HepG2 (cell line): ENCODE data around the gene BMF. TPM values are rescaled to one million over a fixed set of nuclear protein-coding genes. Genes with fewer than 3 reads are reported as not detected.

Experiments used
- ATAC-seq: fragments of 200-7000 bp; cut with Tn5 transposase; 3 replicates; pipeline ENCODE4 v1.9.1; 2020; ENCODE audit warnings: mild to moderate bottlenecking, moderate library complexity
- BruUV-seq: library from RNA; stranded (reverse); fragments of 400-500 nt; replicated peaks from 2 replicates; lab custom pipeline; 2021; lab: Mats Ljungman, UMichigan
- CTCF ChIA-PET: fragments of 300-600 bp; formaldehyde crosslinking; extraction: SDS; loops from one replicate; lab custom pipeline; 2021; ENCODE audit warnings: low total read pairs, inconsistent platforms, low intra/inter-chr PET ratio; lab: Yijun Ruan, JAX
- POLR2A ChIA-PET: fragments of 350-600 bp; sonication (Branson Sonifier 250); formaldehyde crosslinking; loops from one replicate; lab custom pipeline; 2020; ENCODE audit warnings: antibody characterized with exemption, inconsistent platforms; lab: Yijun Ruan, JAX
- DNase-seq: peaks from one replicate; pipeline ENCODE4 v3.0.0-alpha.2; 2015; ENCODE audit warnings: low spot score
- FAIRE-seq: peaks from 3 replicates; lab custom pipeline; 2011; peaks lifted over from hg19 to GRCh38; lab: Jason Lieb, UNC
- H2AFZ ChIP-seq: one replicate; pipeline ENCODE4 v1.6.1; 2011; ENCODE audit warnings: low read length, inconsistent platforms
- H3K27ac ChIP-seq: fragments of 300-600 bp; 3 replicates; pipeline ENCODE4 v1.8.0; 2011; ENCODE audit warnings: mixed run types, mild to moderate bottlenecking, mixed read lengths, low read length, inconsistent platforms; ENCODE audit not compliant: insufficient read depth; ENCODE audit errors: extremely low read length
- H3K27me3 ChIP-seq, 2 experiments: fragments of 200-600 bp in 1 of 2; 2 replicates in 1 of 2; 3 replicates in 1 of 2; pipeline versions ENCODE4 v1.6.0 to v1.8.0; 2011; ENCODE audit warnings: low read length in 2 of 2, mild to moderate bottlenecking in 2 of 2, moderate library complexity in 2 of 2, inconsistent platforms in 1 of 2; ENCODE audit not compliant: insufficient read depth in 2 of 2, control insufficient read depth in 1 of 2
- H3K36me3 ChIP-seq, 2 experiments: fragments of 200-600 bp in 1 of 2; replicated peaks in 1 of 2; 2 replicates in 1 of 2; 3 replicates in 1 of 2; pipeline versions ENCODE4 v1.5.1 to v1.8.0; 2011; ENCODE audit warnings: low read length in 2 of 2, inconsistent platforms in 1 of 2; ENCODE audit not compliant: insufficient read depth in 2 of 2, control insufficient read depth in 1 of 2
- H3K4me1 ChIP-seq: 2 replicates; pipeline ENCODE4 v1.5.1; 2012; ENCODE audit warnings: low read length, inconsistent platforms; ENCODE audit not compliant: insufficient read depth
- H3K4me2 ChIP-seq: 2 replicates; pipeline ENCODE4 v1.6.0; 2011; ENCODE audit warnings: low read depth, low read length, inconsistent platforms
- H3K4me3 ChIP-seq, 3 experiments: fragments of 200-600 bp in 1 of 3; sonication (generic), shearing (Covaris generic) in 1 of 3; replicated peaks in 1 of 3; 2 replicates each; pipeline ENCODE4 v1.5.1; 2011 to 2016; ENCODE audit warnings: low read length in 3 of 3, inconsistent platforms in 2 of 3, low read depth in 2 of 3, mild to moderate bottlenecking in 2 of 3, control low read depth in 1 of 3, mixed read lengths in 1 of 3; ENCODE audit not compliant: insufficient read depth in 1 of 3
- H3K79me2 ChIP-seq: one replicate; pipeline ENCODE4 v1.6.1; 2011; ENCODE audit warnings: low read length, inconsistent platforms; ENCODE audit not compliant: insufficient read depth
- H3K9ac ChIP-seq: 2 replicates; pipeline ENCODE4 v1.6.0; 2011; ENCODE audit warnings: mild to moderate bottlenecking, low read depth, low read length, inconsistent platforms; ENCODE audit not compliant: insufficient read depth
- H3K9me3 ChIP-seq: 2 replicates; pipeline ENCODE4 v1.5.1; 2012; ENCODE audit warnings: mild to moderate bottlenecking, low read length
- H4K20me1 ChIP-seq: 2 replicates; pipeline ENCODE4 v1.6.0; 2011; ENCODE audit warnings: inconsistent platforms, mild to moderate bottlenecking, low read length, moderate library complexity; ENCODE audit not compliant: insufficient read depth
- BATF2 ChIP-seq: sonication (generic); formaldehyde crosslinking; IDR thresholded peaks from 2 replicates; pipeline ENCODE4 v1.8.0; 2022; ENCODE audit warnings: mild to moderate bottlenecking, missing genetic modification reagents, moderate library complexity
- ELF4 ChIP-seq: sonication (generic); formaldehyde crosslinking; IDR thresholded peaks from 2 replicates; pipeline ENCODE4 v1.5.0; 2020; ENCODE audit warnings: missing genetic modification reagents, mild to moderate bottlenecking, moderate library complexity, borderline replicate concordance
- MNT ChIP-seq: fragments of 450-650 bp; IDR thresholded peaks from 2 replicates; pipeline ENCODE4 v1.6.1; 2016
- MXD3 ChIP-seq: IDR thresholded peaks from 2 replicates; pipeline ENCODE4 v1.6.1; 2016; ENCODE audit warnings: mild to moderate bottlenecking, missing biosample characterization, missing genetic modification reagents
- SMARCC2 ChIP-seq: fragments of 450-650 bp; IDR thresholded peaks from 2 replicates; pipeline ENCODE4 v1.6.1; 2017; ENCODE audit warnings: antibody characterized with exemption, mild to moderate bottlenecking
- TFDP2 ChIP-seq: sonication (generic); formaldehyde crosslinking; IDR thresholded peaks from 2 replicates; pipeline ENCODE4 v1.4.0; 2020; ENCODE audit warnings: missing genetic modification reagents
- ZBTB25 ChIP-seq: IDR thresholded peaks from 2 replicates; pipeline ENCODE4 v1.6.1; 2018; ENCODE audit warnings: missing genetic modification reagents
- ZIK1 ChIP-seq: sonication (generic); formaldehyde crosslinking; IDR thresholded peaks from 2 replicates; pipeline ENCODE4 v1.5.0; 2020; ENCODE audit warnings: mild to moderate bottlenecking, low read depth, missing genetic modification reagents, borderline replicate concordance
- ZNF276 ChIP-seq: sonication (generic); formaldehyde crosslinking; IDR thresholded peaks from 2 replicates; pipeline ENCODE4 v1.4.0; 2020; ENCODE audit warnings: mild to moderate bottlenecking, low read depth, missing genetic modification reagents
- ZNF496 ChIP-seq: sonication (generic); formaldehyde crosslinking; IDR thresholded peaks from 2 replicates; pipeline ENCODE4 v1.8.1; 2023; ENCODE audit warnings: mild to moderate bottlenecking, moderate library complexity, missing genetic modification reagents; ENCODE audit not compliant: insufficient replicate concordance
- WGBS: methylation state at CpG from one replicate; pipeline ENCODE4 v1.1.6; 2017; ENCODE audit warnings: low lambda C conversion rate; 5-methylcytosine and 5-hydroxymethylcytosine counted together
- in situ Hi-C: cut with HindIII; loops from 2 replicates; pipeline ENCODE4 v1.10.0; 2017; ENCODE audit warnings: low pct_unique_long_range_greater_than_20kb; ENCODE audit not compliant: extremely low pct_ligation_motif_present
- intact Hi-C: fragments of 100-400 bp; cut with micrococcal nuclease; formaldehyde crosslinking; loops from one replicate; pipeline ENCODE4 v1.10.0; 2022; ENCODE audit not compliant: unreplicated experiment
- polyA plus RNA-seq, 8 experiments: library from polyadenylated mRNA; depleted of rRNA in 3 of 8; stranded (reverse) in 7 of 8; unstranded in 1 of 8; fragments of >200 nt; fragmentation: Illumina TruSeq in 4 of 8; extraction: Trizol in 4 of 8; gene quantifications; 2 replicates each; pipeline versions ENCODE4 v1.2.1 to v1.2.3, GENCODE V29; 2011 to 2016; ENCODE audit warnings: low read depth in 4 of 8, missing spikeins in 1 of 8, mixed read lengths in 1 of 8; ENCODE audit not compliant: insufficient read depth in 1 of 8
- total RNA-seq, 5 experiments: library from RNA; depleted of rRNA; stranded (reverse); fragments of >200 nt; fragmentation: Illumina TruSeq; extraction: Trizol; gene quantifications; 2 replicates each; pipeline ENCODE4 v1.2.3, GENCODE V29; 2016; ENCODE audit warnings: low read depth in 1 of 5

The BMF gene
- total and polyA plus RNA-seq, 2 of the 13 experiments (the other 11 are each of a cell fraction or from before 2014, with no cell fraction given), result 8.7 to 15.9 TPM

GRCh38 chr15:40114218-40114617 lies 5.5 kb upstream of the BMF start:
- intact Hi-C loops, result no loop called here
- FAIRE-seq, result no peak
- Histone ChIP-seq H4K20me1 (no peaks in the 10 kb centered on the region), H3K9ac (no peak overlapping the region), H3K9me3 (no peaks in the 10 kb centered on the region), H3K4me2 (no peak overlapping the region), H3K27ac (no peak overlapping the region), H2AFZ (no peak overlapping the region), H3K36me3 (no peaks in the 10 kb centered on the region), H3K27me3 (no peaks in the 10 kb centered on the region), H3K79me2 (no peaks in the 10 kb centered on the region)
- no peak for ATAC-seq
- BruUV-seq, result no TSS peak
- no peak for DNase-seq
- ChIA-PET CTCF (no interaction called here), POLR2A (interaction anchor here (0.8 to 14.1 kb wide), 2 partner anchors 21 to 33 kb away, joined by 3 to 371 read pairs; no protein-coding TSS in a partner anchor)
- 87% methylated on average over 2 of the region's 2 CpGs for WGBS
- TF ChIP-seq ZNF496 (no peak), ZIK1 (CRISPR knock-in tag) (no peak), ZBTB25 (CRISPR knock-in tag) (no peak), SMARCC2 (no peak), BATF2 (CRISPR knock-in tag) (no peak)
- TF ChIP-seq, all 625 proteins: peak for 0
- in situ Hi-C loops, result loop anchor here (5.0 kb wide), 1 partner anchor 67 kb away; no protein-coding TSS in a partner anchor
- H3K4me1 ChIP-seq, result peaks cover 53% of the 10 kb centered on the region
- H3K4me3 ChIP-seq, result no peak overlapping the region

- Histone ChIP-seq H3K27me3 (no peaks in the 10 kb centered on the region), H3K4me1 (peaks cover 55% of the 10 kb centered on the region), H4K20me1 (no peaks in the 10 kb centered on the region), H3K36me3 (no peaks in the 10 kb centered on the region), H3K9me3 (no peaks in the 10 kb centered on the region), H3K27ac (no peak overlapping the region), H3K4me3 (no peak overlapping the region), H3K9ac (no peak overlapping the region), H2AFZ (no peak overlapping the region), H3K79me2 (peaks cover 2% of the 10 kb centered on the region), H3K4me2 (peak overlapping the region; percentile 80)
- POLR2A ChIA-PET, result interaction anchor here (1.0 to 14.1 kb wide), 2 partner anchors 19 to 66 kb away, joined by 3 to 371 read pairs; no protein-coding TSS in a partner anchor
- DNase-seq, result no peak
- 65% methylated on average over 23 of the region's 24 CpGs for WGBS
- no peak for FAIRE-seq
- TF ChIP-seq TFDP2 (CRISPR knock-in tag), result no peak
- no peak for TF ChIP-seq ELF4 (CRISPR knock-in tag)
- no peak for TF ChIP-seq MXD3 (CRISPR knock-in tag)
- no peak for TF ChIP-seq ZNF276 (CRISPR knock-in tag)
- TF ChIP-seq MNT, result peak; percentile 72
- no peak for ATAC-seq
- in situ Hi-C loops (loop anchor here (5.0 kb wide), 1 partner anchor 65 kb away; no protein-coding TSS in a partner anchor), intact Hi-C loops (no loop called here)
- no TSS peak for BruUV-seq
- CTCF ChIA-PET, result no interaction called here
Observed at GRCh38 chr15:40112789-40113188, 4.1 kb upstream of the BMF start.
